Transverse colon (tissue), 4 donors: ENCODE measurements around the gene SFRP2. TPM values are rescaled to one million over a fixed set of nuclear protein-coding genes. Genes with fewer than 3 reads are reported as not detected.

Source experiments
- DNase-seq: peaks from one replicate; pipeline ENCODE4 v3.0.0-alpha.2; 2019
- H3K27ac ChIP-seq, 4 donors: fragments of 200-600 bp; sonication (generic); 2 replicates each; pipeline ENCODE4 v1.5.1; 2016 to 2018; ENCODE audit warnings: inconsistent platforms in 4 of 4
- H3K27me3 ChIP-seq: fragments of 200-600 bp; sonication (generic); 2 replicates; pipeline ENCODE4 v1.5.1; 2017; ENCODE audit warnings: inconsistent platforms
- H3K36me3 ChIP-seq, 4 donors: fragments of 200-600 bp; sonication (generic); 2 replicates each; pipeline ENCODE4 v1.5.1; 2017 to 2019; ENCODE audit warnings: inconsistent platforms in 4 of 4
- H3K4me1 ChIP-seq, 4 donors: fragments of 200-600 bp; sonication (generic); 2 replicates each; pipeline ENCODE4 v1.5.1; 2017 to 2020; ENCODE audit warnings: inconsistent platforms in 4 of 4
- H3K4me3 ChIP-seq, 4 donors: fragments of 200-600 bp; sonication (generic); 1 replicate in 1 of 4; 2 replicates in 3 of 4; pipeline versions ENCODE4 v1.5.1 to v1.6.1; 2017 to 2019; ENCODE audit warnings: inconsistent platforms in 4 of 4
- H3K9me3 ChIP-seq, 2 donors: fragments of 200-600 bp; sonication (generic); 2 replicates each; pipeline ENCODE4 v1.5.1; 2017 to 2019; ENCODE audit warnings: inconsistent platforms in 2 of 2
- CTCF ChIP-seq, 5 experiments: fragments of 200-600 bp in 3 of 5; fragments of 450-650 bp in 2 of 5; sonication (generic) in 3 of 5; IDR thresholded peaks; 1 replicate in 2 of 5; 2 replicates in 3 of 5; pipeline ENCODE4 v1.5.1; 2016 to 2017; ENCODE audit warnings: antibody characterized with exemption in 5 of 5, inconsistent platforms in 3 of 5, mild to moderate bottlenecking in 2 of 5, moderate library complexity in 1 of 5
- EP300 ChIP-seq: sonication (generic); formaldehyde crosslinking; IDR thresholded peaks from one replicate; pipeline ENCODE4 v1.6.1; 2017; ENCODE audit warnings: antibody characterized with exemption, low read depth
- POLR2A ChIP-seq: fragments of 450-650 bp; IDR thresholded peaks from one replicate; pipeline ENCODE4 v1.6.1; 2016; ENCODE audit warnings: antibody characterized with exemption, mild to moderate bottlenecking, moderate library complexity
- POLR2AphosphoS5 ChIP-seq, 3 donors: sonication (generic); formaldehyde crosslinking; IDR thresholded peaks; one replicate each; pipeline ENCODE4 v1.6.1; 2016; ENCODE audit warnings: antibody characterized with exemption in 3 of 3
- WGBS, 2 donors: methylation state at CpG; one replicate each; pipeline ENCODE4 v1.1.5; 2018; ENCODE audit warnings: low coverage in 1 of 2; 5-methylcytosine and 5-hydroxymethylcytosine counted together
- in situ Hi-C, 4 donors: fragments of 200-750 bp; cut with MboI; loops; one replicate each; pipeline versions ENCODE4 v1.15.0 to v1.15.1; 2017; ENCODE audit warnings: low sequenced_read_pairs in 3 of 4, low pct_ligation_motif_present in 1 of 4, low pct_unique_long_range_greater_than_20kb in 1 of 4
- intact Hi-C: fragments of 100-400 bp; cut with DNase I; formaldehyde crosslinking; loops from one replicate; pipeline ENCODE4 v1.15.1; 2023; ENCODE audit warnings: low total_unique reads
- total RNA-seq, 4 donors: library from RNA; depleted of rRNA; stranded (reverse); fragments of >200 nt; gene quantifications; one replicate each; pipeline ENCODE4 v1.1.0, GENCODE V29; 2016

Gene SFRP2
- total RNA-seq, 4 donors from 2014 or later, result 6.4 to 61.7 (median 15.6) TPM

- Histone ChIP-seq H3K4me1 (no peaks in the 10 kb centered on the region), H3K4me3 (no peak overlapping the region), H3K36me3 (no peaks in the 10 kb centered on the region), H3K27me3 (peaks cover 62% of the 10 kb centered on the region), H3K27ac (no peak overlapping the region), H3K9me3 (no peaks in the 10 kb centered on the region)
- intact Hi-C loops (no loop called here), in situ Hi-C loops (loop anchor here in 2 of 4 donors (25.0 kb wide), 2 partner anchors 532 to 732 kb away; no protein-coding TSS in a partner anchor)
- TF ChIP-seq POLR2A (no peak), CTCF (IDR thresholded peaks at IDR 0.05) (no peak), POLR2AphosphoS5 (IDR thresholded peaks at IDR 0.05) (no peak), EP300 (no peak)
- DNase-seq, result no peak
- WGBS, 2 donors, result 48 to 53% methylated on average over 2 of the region's 2 CpGs
Measured at GRCh38 chr4:153780221-153780620, 8.7 kb downstream of the SFRP2 start.

GRCh38 chr4:153778383-153778782, 10.5 kb downstream of the SFRP2 start:
- 40 to 82% methylated on average over 1 of the region's 1 CpG for WGBS, 2 donors
- in situ Hi-C loops, result loop anchor here in 2 of 4 donors (25.0 kb wide), 2 partner anchors 534 to 734 kb away; no protein-coding TSS in a partner anchor
- Histone ChIP-seq H3K27ac (no peak overlapping the region), H3K4me3 (no peak overlapping the region), H3K27me3 (peaks cover 44% of the 10 kb centered on the region), H3K9me3 (no peaks in the 10 kb centered on the region), H3K36me3 (no peaks in the 10 kb centered on the region), H3K4me1 (no peaks in the 10 kb centered on the region)
- intact Hi-C loops, result no loop called here
- no peak for DNase-seq
- TF ChIP-seq EP300, result no peak
- no peak for TF ChIP-seq POLR2AphosphoS5 (IDR thresholded peaks at IDR 0.05)
- no peak for TF ChIP-seq POLR2A
- TF ChIP-seq CTCF (IDR thresholded peaks at IDR 0.05), result no peak

- intact Hi-C loops, result no loop called here
- no peaks in the 10 kb centered on the region for H3K4me1 ChIP-seq
- TF ChIP-seq POLR2AphosphoS5 (IDR thresholded peaks at IDR 0.05) (no peak), POLR2A (no peak), CTCF (IDR thresholded peaks at IDR 0.05) (no peak)
- no peaks in the 10 kb centered on the region for H3K9me3 ChIP-seq
- H3K4me3 ChIP-seq, result no peak overlapping the region
- H3K27ac ChIP-seq, result no peak overlapping the region
- DNase-seq, result no peak
- in situ Hi-C loops, result loop anchor here in 2 of 4 donors (25.0 kb wide), 2 partner anchors 535 to 735 kb away; no protein-coding TSS in a partner anchor
- H3K36me3 ChIP-seq, result no peaks in the 10 kb centered on the region
- peaks cover 34% of the 10 kb centered on the region for H3K27me3 ChIP-seq
Measured at GRCh38 chr4:153777421-153777820, 11.5 kb downstream of the SFRP2 start.

- Histone ChIP-seq H3K9me3 (no peaks in the 10 kb centered on the region), H3K36me3 (no peaks in the 10 kb centered on the region), H3K4me1 (no peaks in the 10 kb centered on the region), H3K27me3 (peaks cover 26% of the 10 kb centered on the region), H3K4me3 (no peak overlapping the region), H3K27ac (no peak overlapping the region)
- DNase-seq, result no peak
- WGBS, 2 donors, result 85 to 87% methylated on average over 2 to 3 of the region's 3 CpGs
- in situ Hi-C loops, result loop anchor here in 2 of 4 donors (25.0 kb wide), 2 partner anchors 536 to 736 kb away; no protein-coding TSS in a partner anchor
- intact Hi-C loops, result no loop called here
- TF ChIP-seq POLR2A, result no peak
- TF ChIP-seq EP300, result no peak
- TF ChIP-seq POLR2AphosphoS5 (IDR thresholded peaks at IDR 0.05), result no peak
- no peak for TF ChIP-seq CTCF (IDR thresholded peaks at IDR 0.05)
Measured at GRCh38 chr4:153776601-153777000, 12.3 kb downstream of the SFRP2 start.
